ENCODE data around the gene FRMD5. TPM values are rescaled to one million over a fixed set of nuclear protein-coding genes. Genes with fewer than 3 reads are reported as not detected.
A peak's percentile ranks its signal among the peaks of the same experiment; 100 is the strongest.

The FRMD5 gene
- total and polyA plus RNA-seq, 2 experiments from 2014 or later: 5.9 to 10.1 TPM

DNA sequence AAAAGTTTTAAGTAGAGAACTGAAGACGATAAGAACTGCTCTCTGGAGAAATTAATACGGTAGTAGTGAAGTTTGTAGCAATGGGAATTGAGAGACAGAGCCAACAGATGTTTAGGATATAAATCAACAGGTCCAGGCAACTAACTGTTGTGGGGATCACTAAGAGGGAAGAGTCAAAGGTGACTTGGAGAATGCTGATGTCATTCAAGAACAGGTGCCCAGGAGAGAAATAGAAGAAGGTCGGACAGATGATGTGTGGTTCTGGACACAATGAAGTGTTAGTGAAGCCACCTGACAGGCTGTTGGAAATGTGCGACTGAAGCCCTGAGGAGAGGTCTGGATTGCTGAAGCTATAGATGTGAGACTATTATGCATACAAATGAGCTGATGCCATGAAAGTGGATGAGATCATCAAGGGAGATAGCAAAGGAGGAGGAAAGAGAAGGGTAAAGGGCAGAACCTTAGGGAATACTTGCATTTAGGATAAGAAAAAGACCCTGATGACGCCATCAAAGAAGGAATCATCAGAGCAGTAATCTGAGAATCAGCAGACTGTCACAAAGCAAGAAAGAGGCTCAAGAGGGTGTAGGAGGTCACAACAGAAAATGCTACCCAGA is 183.7 kb downstream of the FRMD5 start:
- no peak overlapping the region for H3K4me3 Mint-ChIP-seq
- Histone ChIP-seq H3K4me3 (no peak overlapping the region), H4K20me1 (replicated peaks; ENCODE audit: insufficient read depth) (peaks cover 7% of the 10 kb centered on the region), H3K9me2 (ENCODE audit: insufficient read depth) (no peaks in the 10 kb centered on the region), H3F3A (replicated peaks; ENCODE audit: low read depth) (no peaks in the 10 kb centered on the region), H3K79me2 (replicated peaks; ENCODE audit: insufficient read depth) (no peaks in the 10 kb centered on the region), H3K36me3 (ENCODE audit: insufficient read depth) (no peaks in the 10 kb centered on the region), H3K4me1 (ENCODE audit: insufficient read depth) (no peaks in the 10 kb centered on the region), H3K27ac (ENCODE audit: low read depth) (0 out of 2 replicates have a peak overlapping the region, but pooled peaks have one; percentile 9), H2AFZ (no peak overlapping the region), H3K4me2 (no peak overlapping the region), H3K27me3 (ENCODE audit: insufficient read depth) (no peaks in the 10 kb centered on the region)
- no peak for ATAC-seq
- H3K27ac Mint-ChIP-seq: no peak overlapping the region
- H3K9me3 Mint-ChIP-seq: no peaks in the 10 kb centered on the region
- H3K4me1 Mint-ChIP-seq: no peaks in the 10 kb centered on the region
- TF ChIP-seq NANOG (IDR thresholded peaks at IDR 0.05; ENCODE audit: borderline replicate concordance) (no peak), JUNB (IDR thresholded peaks at IDR 0.05; ENCODE audit: unreplicated experiment) (no peak), ETS1 (IDR thresholded peaks at IDR 0.05) (no peak), ZNF331 (CRISPR knock-in tag; IDR thresholded peaks at IDR 0.05; ENCODE audit: low read depth) (no peak), CREB1 (CRISPR knock-in tag; IDR thresholded peaks at IDR 0.05; ENCODE audit: low read depth) (no peak), ZNF114 (CRISPR knock-in tag; IDR thresholded peaks at IDR 0.05) (no peak), CTCF (conservative IDR thresholded peaks at IDR 0.05; ENCODE audit: low read depth in 2 of 2) (no peak), EZH2 (IDR thresholded peaks at IDR 0.05; ENCODE audit: low read depth, unreplicated experiment) (no peak), POLR2AphosphoS5 (IDR thresholded peaks at IDR 0.05; ENCODE audit: low read depth) (no peak)
- TF ChIP-seq, protein P1, sequence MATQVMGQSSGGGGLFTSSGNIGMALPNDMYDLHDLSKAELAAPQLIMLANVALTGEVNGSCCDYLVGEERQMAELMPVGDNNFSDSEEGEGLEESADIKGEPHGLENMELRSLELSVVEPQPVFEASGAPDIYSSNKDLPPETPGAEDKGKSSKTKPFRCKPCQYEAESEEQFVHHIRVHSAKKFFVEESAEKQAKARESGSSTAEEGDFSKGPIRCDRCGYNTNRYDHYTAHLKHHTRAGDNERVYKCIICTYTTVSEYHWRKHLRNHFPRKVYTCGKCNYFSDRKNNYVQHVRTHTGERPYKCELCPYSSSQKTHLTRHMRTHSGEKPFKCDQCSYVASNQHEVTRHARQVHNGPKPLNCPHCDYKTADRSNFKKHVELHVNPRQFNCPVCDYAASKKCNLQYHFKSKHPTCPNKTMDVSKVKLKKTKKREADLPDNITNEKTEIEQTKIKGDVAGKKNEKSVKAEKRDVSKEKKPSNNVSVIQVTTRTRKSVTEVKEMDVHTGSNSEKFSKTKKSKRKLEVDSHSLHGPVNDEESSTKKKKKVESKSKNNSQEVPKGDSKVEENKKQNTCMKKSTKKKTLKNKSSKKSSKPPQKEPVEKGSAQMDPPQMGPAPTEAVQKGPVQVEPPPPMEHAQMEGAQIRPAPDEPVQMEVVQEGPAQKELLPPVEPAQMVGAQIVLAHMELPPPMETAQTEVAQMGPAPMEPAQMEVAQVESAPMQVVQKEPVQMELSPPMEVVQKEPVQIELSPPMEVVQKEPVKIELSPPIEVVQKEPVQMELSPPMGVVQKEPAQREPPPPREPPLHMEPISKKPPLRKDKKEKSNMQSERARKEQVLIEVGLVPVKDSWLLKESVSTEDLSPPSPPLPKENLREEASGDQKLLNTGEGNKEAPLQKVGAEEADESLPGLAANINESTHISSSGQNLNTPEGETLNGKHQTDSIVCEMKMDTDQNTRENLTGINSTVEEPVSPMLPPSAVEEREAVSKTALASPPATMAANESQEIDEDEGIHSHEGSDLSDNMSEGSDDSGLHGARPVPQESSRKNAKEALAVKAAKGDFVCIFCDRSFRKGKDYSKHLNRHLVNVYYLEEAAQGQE (IDR thresholded peaks at IDR 0.05; ENCODE audit: unreplicated experiment): no peak
- TF ChIP-seq, protein P2, sequence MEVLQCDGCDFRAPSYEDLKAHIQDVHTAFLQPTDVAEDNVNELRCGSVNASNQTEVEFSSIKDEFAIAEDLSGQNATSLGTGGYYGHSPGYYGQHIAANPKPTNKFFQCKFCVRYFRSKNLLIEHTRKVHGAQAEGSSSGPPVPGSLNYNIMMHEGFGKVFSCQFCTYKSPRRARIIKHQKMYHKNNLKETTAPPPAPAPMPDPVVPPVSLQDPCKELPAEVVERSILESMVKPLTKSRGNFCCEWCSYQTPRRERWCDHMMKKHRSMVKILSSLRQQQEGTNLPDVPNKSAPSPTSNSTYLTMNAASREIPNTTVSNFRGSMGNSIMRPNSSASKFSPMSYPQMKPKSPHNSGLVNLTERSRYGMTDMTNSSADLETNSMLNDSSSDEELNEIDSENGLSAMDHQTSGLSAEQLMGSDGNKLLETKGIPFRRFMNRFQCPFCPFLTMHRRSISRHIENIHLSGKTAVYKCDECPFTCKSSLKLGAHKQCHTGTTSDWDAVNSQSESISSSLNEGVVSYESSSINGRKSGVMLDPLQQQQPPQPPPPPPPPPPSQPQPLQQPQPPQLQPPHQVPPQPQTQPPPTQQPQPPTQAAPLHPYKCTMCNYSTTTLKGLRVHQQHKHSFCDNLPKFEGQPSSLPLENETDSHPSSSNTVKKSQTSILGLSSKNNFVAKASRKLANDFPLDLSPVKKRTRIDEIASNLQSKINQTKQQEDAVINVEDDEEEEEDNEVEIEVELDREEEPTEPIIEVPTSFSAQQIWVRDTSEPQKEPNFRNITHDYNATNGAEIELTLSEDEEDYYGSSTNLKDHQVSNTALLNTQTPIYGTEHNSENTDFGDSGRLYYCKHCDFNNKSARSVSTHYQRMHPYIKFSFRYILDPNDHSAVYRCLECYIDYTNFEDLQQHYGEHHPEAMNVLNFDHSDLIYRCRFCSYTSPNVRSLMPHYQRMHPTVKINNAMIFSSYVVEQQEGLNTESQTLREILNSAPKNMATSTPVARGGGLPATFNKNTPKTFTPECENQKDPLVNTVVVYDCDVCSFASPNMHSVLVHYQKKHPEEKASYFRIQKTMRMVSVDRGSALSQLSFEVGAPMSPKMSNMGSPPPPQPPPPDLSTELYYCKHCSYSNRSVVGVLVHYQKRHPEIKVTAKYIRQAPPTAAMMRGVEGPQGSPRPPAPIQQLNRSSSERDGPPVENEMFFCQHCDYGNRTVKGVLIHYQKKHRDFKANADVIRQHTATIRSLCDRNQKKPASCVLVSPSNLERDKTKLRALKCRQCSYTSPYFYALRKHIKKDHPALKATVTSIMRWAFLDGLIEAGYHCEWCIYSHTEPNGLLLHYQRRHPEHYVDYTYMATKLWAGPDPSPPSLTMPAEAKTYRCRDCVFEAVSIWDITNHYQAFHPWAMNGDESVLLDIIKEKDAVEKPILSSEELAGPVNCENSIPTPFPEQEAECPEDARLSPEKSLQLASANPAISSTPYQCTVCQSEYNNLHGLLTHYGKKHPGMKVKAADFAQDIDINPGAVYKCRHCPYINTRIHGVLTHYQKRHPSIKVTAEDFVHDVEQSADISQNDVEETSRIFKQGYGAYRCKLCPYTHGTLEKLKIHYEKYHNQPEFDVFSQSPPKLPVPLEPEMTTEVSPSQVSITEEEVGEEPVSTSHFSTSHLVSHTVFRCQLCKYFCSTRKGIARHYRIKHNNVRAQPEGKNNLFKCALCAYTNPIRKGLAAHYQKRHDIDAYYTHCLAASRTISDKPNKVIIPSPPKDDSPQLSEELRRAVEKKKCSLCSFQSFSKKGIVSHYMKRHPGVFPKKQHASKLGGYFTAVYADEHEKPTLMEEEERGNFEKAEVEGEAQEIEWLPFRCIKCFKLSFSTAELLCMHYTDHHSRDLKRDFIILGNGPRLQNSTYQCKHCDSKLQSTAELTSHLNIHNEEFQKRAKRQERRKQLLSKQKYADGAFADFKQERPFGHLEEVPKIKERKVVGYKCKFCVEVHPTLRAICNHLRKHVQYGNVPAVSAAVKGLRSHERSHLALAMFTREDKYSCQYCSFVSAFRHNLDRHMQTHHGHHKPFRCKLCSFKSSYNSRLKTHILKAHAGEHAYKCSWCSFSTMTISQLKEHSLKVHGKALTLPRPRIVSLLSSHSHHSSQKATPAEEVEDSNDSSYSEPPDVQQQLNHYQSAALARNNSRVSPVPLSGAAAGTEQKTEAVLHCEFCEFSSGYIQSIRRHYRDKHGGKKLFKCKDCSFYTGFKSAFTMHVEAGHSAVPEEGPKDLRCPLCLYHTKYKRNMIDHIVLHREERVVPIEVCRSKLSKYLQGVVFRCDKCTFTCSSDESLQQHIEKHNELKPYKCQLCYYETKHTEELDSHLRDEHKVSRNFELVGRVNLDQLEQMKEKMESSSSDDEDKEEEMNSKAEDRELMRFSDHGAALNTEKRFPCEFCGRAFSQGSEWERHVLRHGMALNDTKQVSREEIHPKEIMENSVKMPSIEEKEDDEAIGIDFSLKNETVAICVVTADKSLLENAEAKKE (CRISPR knock-in tag; IDR thresholded peaks at IDR 0.05): no peak
- no peaks in the 10 kb centered on the region for H3K36me3 Mint-ChIP-seq (ENCODE audit: low read depth)
- peaks cover 2% of the 10 kb centered on the region for H3K27me3 Mint-ChIP-seq (ENCODE audit: insufficient read depth, low read depth, poor library complexity)
- DNase-seq (ENCODE audit: low spot score): no peak

Measured in GM23338 (cell line).